ENCODE results near the gene CDKL5.

- no peak for TF ChIP-seq CTCF (IDR thresholded peaks at IDR 0.05; ENCODE audit: borderline replicate concordance, extremely low read depth, low read length, poor library complexity, severe bottlenecking)
- TF ChIP-seq EZH2 (IDR thresholded peaks at IDR 0.05; ENCODE audit: borderline replicate concordance, low read depth, low read length, severe bottlenecking) = no peak
These were observed 170.7 kb downstream of the CDKL5 start for GRCh38 chrX:18596096-18596495.
